ENCODE data around the gene TTBK2.

DNA sequence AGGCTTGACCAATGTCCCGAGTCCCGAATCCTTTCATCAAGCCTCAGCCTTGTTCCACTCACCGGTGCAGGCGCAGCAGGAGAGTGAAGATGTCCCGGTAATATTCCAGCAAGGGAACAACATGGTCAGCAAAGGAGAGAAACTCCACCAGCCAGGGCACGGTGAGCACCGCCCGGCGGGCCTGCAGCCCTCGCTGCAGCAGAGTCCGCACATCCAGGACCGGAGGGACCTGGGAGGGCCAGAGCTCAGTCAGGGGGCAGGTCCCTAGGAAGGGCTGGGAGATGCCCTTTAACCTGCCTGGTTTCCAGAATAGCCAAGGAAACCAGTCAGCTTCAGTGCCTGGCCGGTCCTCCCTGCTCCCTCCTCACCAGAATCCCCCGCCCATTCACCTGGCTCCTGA is 190.0 kb downstream of the TTBK2 start:
- TF ChIP-seq, protein P1, sequence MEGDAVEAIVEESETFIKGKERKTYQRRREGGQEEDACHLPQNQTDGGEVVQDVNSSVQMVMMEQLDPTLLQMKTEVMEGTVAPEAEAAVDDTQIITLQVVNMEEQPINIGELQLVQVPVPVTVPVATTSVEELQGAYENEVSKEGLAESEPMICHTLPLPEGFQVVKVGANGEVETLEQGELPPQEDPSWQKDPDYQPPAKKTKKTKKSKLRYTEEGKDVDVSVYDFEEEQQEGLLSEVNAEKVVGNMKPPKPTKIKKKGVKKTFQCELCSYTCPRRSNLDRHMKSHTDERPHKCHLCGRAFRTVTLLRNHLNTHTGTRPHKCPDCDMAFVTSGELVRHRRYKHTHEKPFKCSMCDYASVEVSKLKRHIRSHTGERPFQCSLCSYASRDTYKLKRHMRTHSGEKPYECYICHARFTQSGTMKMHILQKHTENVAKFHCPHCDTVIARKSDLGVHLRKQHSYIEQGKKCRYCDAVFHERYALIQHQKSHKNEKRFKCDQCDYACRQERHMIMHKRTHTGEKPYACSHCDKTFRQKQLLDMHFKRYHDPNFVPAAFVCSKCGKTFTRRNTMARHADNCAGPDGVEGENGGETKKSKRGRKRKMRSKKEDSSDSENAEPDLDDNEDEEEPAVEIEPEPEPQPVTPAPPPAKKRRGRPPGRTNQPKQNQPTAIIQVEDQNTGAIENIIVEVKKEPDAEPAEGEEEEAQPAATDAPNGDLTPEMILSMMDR (IDR thresholded peaks at IDR 0.05; ENCODE audit: low read length) = no peak
- TF ChIP-seq EZH2 (optimal IDR thresholded peaks at IDR 0.05; ENCODE audit: low read depth, low read length) (no peak), EZH2phosphoT487 (IDR thresholded peaks at IDR 0.05; ENCODE audit: low read length) (no peak)

Measured in MM.1S (cell line).